Breast epithelium (tissue), 4 donors: Measurements from ENCODE around the gene TMEM204. TPM values are rescaled to one million over a fixed set of nuclear protein-coding genes. Genes with fewer than 3 reads are reported as not detected.

ENCODE experiments used
- DNase-seq, 2 donors: peaks; one replicate each; pipeline ENCODE4 v3.0.0-alpha.2; 2019; ENCODE audit warnings: low spot score in 2 of 2
- H3K27ac ChIP-seq, 2 donors: fragments of 200-600 bp; sonication (generic) in 1 of 2; one replicate each; pipeline ENCODE4 v1.5.1; 2016 to 2019; ENCODE audit warnings: mild to moderate bottlenecking in 1 of 2
- H3K27me3 ChIP-seq, 2 donors: fragments of 200-600 bp; sonication (generic) in 1 of 2; one replicate each; pipeline versions ENCODE4 v1.5.1 to v1.6.0; 2017 to 2019; ENCODE audit warnings: control low read depth in 1 of 2, mild to moderate bottlenecking in 1 of 2
- H3K36me3 ChIP-seq: fragments of 200-600 bp; one replicate; pipeline ENCODE4 v1.5.1; 2019
- H3K4me1 ChIP-seq, 2 donors: fragments of 200-600 bp; sonication (generic); one replicate each; pipeline ENCODE4 v1.5.1; 2016 to 2019; ENCODE audit warnings: control low read depth in 1 of 2
- H3K4me3 ChIP-seq, 3 donors: fragments of 200-600 bp; sonication (generic); 1 replicate in 2 of 3; 2 replicates in 1 of 3; pipeline ENCODE4 v1.5.1; 2016 to 2019; ENCODE audit warnings: mild to moderate bottlenecking in 3 of 3, moderate library complexity in 2 of 3
- H3K9me3 ChIP-seq, 2 donors: fragments of 200-600 bp; sonication (generic) in 1 of 2; one replicate each; pipeline ENCODE4 v1.5.1; 2016 to 2019; ENCODE audit warnings: control low read depth in 1 of 2
- POLR2A ChIP-seq: fragments of 450-650 bp; IDR thresholded peaks from one replicate; pipeline ENCODE4 v1.6.1; 2016; ENCODE audit warnings: antibody characterized with exemption, mild to moderate bottlenecking, moderate library complexity
- POLR2AphosphoS5 ChIP-seq, 3 donors: sonication (generic); formaldehyde crosslinking; IDR thresholded peaks; one replicate each; pipeline ENCODE4 v1.6.1; 2017; ENCODE audit warnings: antibody characterized with exemption in 3 of 3
- intact Hi-C: fragments of 100-400 bp; cut with DNase I; formaldehyde crosslinking; loops from one replicate; pipeline ENCODE4 v1.15.1; 2023; ENCODE audit warnings: low total_unique reads
- total RNA-seq, 3 donors: library from RNA; depleted of rRNA; stranded (reverse); fragments of >200 nt; gene quantifications; one replicate each; pipeline ENCODE4 v1.1.0, GENCODE V29; 2016
- TF ChIP-seq, protein P1 (sequence below), 3 donors: fragments of 450-650 bp; IDR thresholded peaks; one replicate each; pipeline ENCODE4 v1.5.1; 2016 to 2017; ENCODE audit warnings: antibody characterized with exemption in 3 of 3, mild to moderate bottlenecking in 3 of 3, moderate library complexity in 3 of 3

TMEM204 gene
- total RNA-seq, 3 donors from 2014 or later = 27.8 to 37.0 (median 34.1) TPM

DNA sequence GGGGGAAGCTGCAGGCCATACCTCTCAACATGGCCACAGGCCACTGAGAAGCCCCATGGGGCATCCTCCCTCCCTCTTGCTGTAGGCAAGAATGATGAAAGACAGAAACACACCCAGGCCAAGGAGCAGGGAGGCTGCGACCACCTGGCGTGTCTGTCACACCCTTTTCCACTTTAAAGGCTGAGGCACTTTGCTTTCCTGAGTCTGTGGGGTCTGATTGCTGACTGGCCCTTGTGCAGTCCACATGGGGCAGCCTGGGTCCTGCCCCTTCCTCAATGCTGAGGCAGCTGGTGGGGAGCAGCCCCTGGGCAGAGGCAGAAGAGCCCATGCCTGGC, 8.7 kb downstream of the TMEM204 start:
- Histone ChIP-seq H3K4me3 (no peak overlapping the region), H3K9me3 (no peaks in the 10 kb centered on the region), H3K36me3 (no peaks in the 10 kb centered on the region), H3K4me1 (peaks cover 0 to 7% of the 10 kb centered on the region in 2 donors), H3K27me3 (no peaks in the 10 kb centered on the region), H3K27ac (peak overlapping the region in 1 of 2 donors; percentile 63)
- DNase-seq = no peak
- intact Hi-C loops = no loop called here
- TF ChIP-seq POLR2AphosphoS5 (IDR thresholded peaks at IDR 0.05) (no peak), POLR2A (no peak)
- TF ChIP-seq, protein P1, sequence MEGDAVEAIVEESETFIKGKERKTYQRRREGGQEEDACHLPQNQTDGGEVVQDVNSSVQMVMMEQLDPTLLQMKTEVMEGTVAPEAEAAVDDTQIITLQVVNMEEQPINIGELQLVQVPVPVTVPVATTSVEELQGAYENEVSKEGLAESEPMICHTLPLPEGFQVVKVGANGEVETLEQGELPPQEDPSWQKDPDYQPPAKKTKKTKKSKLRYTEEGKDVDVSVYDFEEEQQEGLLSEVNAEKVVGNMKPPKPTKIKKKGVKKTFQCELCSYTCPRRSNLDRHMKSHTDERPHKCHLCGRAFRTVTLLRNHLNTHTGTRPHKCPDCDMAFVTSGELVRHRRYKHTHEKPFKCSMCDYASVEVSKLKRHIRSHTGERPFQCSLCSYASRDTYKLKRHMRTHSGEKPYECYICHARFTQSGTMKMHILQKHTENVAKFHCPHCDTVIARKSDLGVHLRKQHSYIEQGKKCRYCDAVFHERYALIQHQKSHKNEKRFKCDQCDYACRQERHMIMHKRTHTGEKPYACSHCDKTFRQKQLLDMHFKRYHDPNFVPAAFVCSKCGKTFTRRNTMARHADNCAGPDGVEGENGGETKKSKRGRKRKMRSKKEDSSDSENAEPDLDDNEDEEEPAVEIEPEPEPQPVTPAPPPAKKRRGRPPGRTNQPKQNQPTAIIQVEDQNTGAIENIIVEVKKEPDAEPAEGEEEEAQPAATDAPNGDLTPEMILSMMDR (IDR thresholded peaks at IDR 0.05) = no peak

DNA sequence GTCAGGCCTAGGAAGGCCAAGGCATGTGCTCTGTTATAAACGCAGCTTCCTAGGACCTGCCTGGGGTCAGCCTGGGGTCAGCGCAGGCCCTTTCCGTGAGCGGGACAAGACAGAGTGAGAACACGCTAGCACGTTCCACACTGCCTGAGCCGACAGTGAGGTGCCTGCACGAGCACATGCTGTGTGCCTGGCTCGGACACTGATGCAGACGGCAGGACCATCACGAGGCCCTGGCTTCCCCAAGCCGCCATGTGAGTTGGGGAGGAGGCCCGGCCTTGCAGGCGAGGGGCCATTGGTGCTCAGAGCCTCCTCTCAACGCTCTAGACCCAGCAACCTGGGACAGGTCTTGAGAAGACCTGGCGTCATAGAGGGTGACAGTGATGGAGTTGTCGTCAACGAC, 9.1 kb downstream of the TMEM204 start:
- Histone ChIP-seq H3K4me1 (peaks cover 0 to 7% of the 10 kb centered on the region in 2 donors), H3K27me3 (no peaks in the 10 kb centered on the region), H3K4me3 (no peak overlapping the region), H3K9me3 (no peaks in the 10 kb centered on the region), H3K27ac (peak overlapping the region in 1 of 2 donors; percentile 63), H3K36me3 (no peaks in the 10 kb centered on the region)
- TF ChIP-seq POLR2AphosphoS5 (IDR thresholded peaks at IDR 0.05) = no peak
- TF ChIP-seq POLR2A = no peak
- TF ChIP-seq, protein P1 (IDR thresholded peaks at IDR 0.05) = no peak
- DNase-seq = no peak
- intact Hi-C loops = no loop called here

DNA sequence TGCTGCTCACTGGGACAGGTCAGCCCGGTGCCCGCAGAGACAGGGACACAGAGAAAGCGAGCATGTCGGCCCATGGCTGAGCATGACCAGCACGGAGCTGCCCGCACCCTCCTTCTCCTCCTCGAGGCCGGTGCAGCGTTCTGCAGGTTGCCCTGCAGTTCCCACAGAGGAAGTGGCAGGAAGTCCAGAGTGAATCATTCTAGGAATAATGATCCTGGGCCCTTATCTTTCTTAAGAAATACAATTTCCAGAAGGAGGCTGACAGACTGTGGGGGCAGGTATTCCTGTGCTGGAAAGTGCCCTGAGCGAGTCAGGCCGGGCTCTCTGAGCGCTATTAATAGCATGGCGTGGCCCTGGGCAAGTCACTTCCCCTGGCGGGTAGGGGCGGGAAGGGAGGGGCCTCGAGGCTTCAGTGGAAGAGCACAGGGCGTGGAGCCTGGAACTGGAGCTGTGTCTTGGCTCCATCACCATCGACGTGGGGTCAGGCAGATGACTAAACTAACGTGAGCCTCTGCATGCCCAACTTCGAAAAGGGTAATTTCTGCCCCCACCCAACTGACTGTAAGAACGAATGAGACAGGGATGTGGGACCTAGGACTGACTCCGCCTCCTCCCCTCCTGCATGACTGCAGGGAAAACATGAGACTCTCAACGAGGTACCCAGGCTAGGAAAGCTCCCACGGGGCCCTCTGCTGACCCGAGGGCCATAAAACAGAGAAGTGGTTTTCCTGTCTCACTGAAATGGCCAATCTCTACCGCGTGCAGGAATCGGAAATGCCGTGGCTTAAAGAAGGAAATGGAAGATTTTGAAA, 9.8 kb downstream of the TMEM204 start:
- DNase-seq = no peak
- H3K36me3 ChIP-seq = no peaks in the 10 kb centered on the region

DNA sequence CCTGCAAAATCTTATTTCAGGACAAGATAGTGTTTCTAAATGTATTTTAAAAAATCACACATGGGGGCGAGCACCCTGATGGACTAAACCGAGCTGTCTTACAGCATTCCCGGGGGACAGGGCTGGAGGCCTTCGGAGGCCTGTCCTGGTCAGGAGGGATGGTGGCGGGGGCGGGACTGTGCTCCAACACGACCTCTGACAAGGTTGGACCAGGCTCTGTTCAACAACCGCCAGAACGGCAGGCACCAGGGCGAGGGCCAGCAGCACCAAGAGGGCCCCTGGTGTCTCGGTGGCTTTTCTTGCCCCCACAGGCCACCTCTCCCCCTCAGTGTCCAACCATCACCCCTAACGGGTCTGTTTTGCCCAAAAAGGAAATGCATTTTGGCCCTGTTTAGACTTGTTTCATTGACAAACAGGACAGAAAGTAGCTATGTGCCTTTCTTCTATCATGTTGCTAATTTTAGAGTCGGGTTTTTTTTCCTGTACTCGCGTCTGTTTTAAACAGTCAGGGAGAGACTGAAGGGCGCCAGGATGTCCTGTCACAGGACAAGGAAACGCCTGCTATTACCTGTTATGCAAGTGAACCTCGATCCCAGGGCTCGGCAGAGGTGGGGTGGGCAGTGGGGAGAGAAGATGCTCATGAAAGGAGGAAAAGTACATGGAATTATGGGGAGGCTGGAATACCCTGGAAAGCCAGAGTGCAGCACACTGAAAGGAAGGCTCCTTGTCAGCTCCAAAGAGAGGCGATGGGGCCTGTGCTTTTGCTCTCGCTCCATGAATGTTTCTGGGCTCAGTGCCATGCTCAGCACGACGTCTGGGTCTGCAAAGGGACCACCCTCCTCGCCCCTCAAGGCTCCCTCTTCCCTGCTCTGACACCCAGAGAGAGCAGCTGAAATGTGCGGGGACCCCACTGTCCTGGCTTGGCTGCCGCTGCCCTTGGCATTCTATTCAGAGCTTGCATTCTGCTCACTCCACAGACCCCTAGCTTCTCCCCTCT, 11.9 kb downstream of the TMEM204 start:
- TF ChIP-seq, protein P1 (IDR thresholded peaks at IDR 0.05) = no peak
- no peak for TF ChIP-seq POLR2AphosphoS5 (IDR thresholded peaks at IDR 0.05)
- Histone ChIP-seq H3K9me3 (no peaks in the 10 kb centered on the region), H3K4me1 (peaks cover 0 to 7% of the 10 kb centered on the region in 2 donors), H3K27me3 (no peaks in the 10 kb centered on the region), H3K36me3 (no peaks in the 10 kb centered on the region), H3K27ac (peak overlapping the region; percentile 33 to 80), H3K4me3 (peak overlapping the region in 1 of 3 donors; percentile 40)
- no peak for DNase-seq
- intact Hi-C loops = no loop called here

More for the DNA sequence above, 9.8 kb downstream of the TMEM204 start:
- TF ChIP-seq, protein P1 (IDR thresholded peaks at IDR 0.05) = no peak
- TF ChIP-seq POLR2A (no peak), POLR2AphosphoS5 (IDR thresholded peaks at IDR 0.05) (peak in 1 of 3 donors; percentile 10)
- H3K27me3 ChIP-seq = no peaks in the 10 kb centered on the region
- no peaks in the 10 kb centered on the region for H3K9me3 ChIP-seq
- H3K4me1 ChIP-seq = peaks cover 0 to 7% of the 10 kb centered on the region in 2 donors
- no peak overlapping the region for H3K4me3 ChIP-seq
- intact Hi-C loops = no loop called here
- peak overlapping the region; percentile 21 to 63 for H3K27ac ChIP-seq
